GM19238 (cell line): ENCODE measurements around the gene RBSN.
"Not testable (repeated sequence)": the region's sequence is repeated elsewhere in the genome, so short reads cannot be mapped to it uniquely, and the experiment has no call there.

Source experiments
- DNase-seq: peaks from one replicate; pipeline ENCODE4 v3.0.0; 2011; ENCODE audit warnings: low spot score; ENCODE audit not compliant: insufficient read length

RBSN gene

DNA sequence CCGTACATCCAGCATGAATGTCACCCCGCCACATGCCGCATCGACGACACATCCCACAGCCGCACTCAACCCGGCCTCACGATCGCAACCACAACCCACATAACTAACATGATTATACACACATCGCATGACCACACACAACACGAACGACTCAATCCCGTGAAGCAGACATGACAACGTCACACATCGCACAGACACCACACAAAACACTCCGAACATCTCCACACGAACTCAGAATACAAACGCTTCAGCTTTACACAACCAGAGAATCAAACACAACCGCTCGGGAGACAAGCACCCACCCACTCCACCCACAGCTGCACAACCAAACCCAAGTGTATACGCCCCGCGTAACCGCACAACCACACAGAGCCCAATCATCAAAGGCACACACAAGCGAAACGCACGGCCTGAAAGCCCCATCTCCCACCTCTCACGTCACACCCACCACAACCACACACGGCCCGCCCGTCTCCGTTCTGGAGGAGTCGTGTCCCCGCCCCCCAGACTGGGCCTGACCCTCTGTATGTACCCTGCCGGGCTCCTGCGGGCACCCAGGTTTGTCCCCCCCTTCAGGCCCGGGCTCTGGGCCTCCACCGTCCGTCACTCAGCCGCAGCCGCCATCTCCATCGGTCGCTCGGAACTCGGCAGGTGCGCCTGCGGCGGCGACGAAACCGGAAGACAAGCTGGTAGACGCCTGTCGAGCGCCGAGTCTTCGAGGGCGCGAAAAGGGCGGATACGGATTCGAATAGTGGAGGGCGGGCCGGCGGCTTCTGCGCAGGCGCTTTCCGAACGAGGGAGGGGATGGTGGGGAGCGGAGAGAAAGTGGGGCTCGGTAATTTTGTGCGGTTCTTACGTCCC, at the start of gene RBSN:
Gene RBSN, minus strand, starts transcription at position 646 of the 861 bp plus-strand sequence. CDS start 3,028 bp downstream, outside the sequence.
- DNase-seq: peak; percentile 80

- DNase-seq: no peak
Measured at GRCh38 chr3:15148614-15149013, 49.7 kb upstream of the RBSN start.

DNA sequence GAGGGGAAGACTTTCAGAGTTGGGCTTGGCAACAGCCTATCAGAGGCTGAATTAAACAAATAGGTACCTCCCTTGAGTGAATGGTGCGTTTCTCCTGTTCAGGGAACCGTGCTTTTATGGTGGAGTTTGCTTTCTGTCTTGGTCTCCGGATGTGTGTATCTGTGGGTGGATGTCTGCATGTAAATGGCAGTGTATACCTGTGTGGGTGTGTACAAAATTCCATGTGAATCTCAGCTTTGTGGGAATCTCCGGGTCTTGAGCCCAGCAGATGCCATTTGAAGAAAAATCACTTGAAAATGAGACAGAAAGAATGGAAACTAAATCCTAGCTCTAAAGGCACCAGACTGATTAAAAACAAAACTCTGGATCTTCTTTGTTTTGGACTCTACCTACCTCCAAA, 37.9 kb upstream of the RBSN start:
- not testable (repeated sequence) for DNase-seq

- not testable (repeated sequence) for DNase-seq
Measured at GRCh38 chr3:15134968-15135367, 36.0 kb upstream of the RBSN start.

- not testable (repeated sequence) for DNase-seq
Measured at GRCh38 chr3:15128403-15128802, 29.5 kb upstream of the RBSN start.

DNA sequence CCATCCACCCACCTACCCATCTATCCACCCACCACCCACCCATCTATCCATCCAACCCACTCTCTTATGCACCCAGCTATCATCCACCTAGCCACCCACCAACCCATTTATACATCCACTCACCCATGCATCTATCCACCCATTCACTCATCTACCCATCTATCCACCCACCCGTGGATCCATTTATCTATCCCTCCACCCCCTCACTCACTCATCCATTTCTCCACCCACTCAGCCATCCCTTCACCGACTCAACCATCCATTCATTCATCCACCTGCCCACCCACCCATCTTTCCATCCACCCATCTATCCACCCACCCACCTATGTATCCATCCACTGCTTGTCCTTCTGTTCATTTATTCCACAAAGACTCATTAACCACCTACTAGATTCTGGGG, 28.0 kb upstream of the RBSN start:
- DNase-seq: not testable (repeated sequence)

GRCh38 chr3:15122398-15122797, 23.4 kb upstream of the RBSN start:
- DNase-seq: no peak

DNA sequence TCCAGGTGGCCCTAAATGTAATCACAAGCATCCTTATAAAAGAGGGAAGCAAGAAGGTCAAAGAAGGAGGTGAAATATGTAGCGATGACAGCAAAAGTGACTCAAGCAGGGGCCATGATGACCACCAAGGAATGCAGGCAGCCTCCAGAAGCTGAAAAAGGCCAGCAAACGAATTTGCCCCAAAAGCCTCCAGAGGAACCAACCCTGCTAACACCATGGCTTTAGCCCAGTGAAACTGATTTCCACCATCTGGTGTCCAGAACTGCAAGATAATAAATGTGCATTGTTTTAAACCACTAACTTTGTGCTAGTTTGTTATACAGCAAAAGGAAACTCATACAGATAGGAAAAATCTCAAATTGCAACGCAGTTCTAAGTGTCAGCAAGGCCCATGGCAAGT, 23.0 kb upstream of the RBSN start:
- no peak for DNase-seq

DNA sequence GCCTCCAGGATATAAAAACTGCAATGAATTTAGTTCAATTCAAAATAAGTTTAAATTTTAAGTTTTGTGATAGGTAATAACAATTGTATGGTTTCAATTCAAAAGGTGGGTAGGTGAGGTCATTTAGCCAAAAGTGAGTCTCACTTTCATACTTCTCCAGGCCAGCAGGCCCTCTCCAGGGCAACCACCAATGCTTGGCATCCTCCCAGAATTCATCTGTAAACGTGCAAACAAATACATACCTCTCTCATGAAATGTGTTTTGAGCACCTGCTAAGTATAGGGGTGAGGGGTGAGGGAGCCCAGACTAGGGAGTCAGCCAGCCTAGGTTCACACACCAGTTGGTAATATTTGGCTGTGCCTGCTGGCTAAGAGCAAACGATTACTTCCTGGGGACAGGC, 22.0 kb upstream of the RBSN start:
- DNase-seq: no peak

DNA sequence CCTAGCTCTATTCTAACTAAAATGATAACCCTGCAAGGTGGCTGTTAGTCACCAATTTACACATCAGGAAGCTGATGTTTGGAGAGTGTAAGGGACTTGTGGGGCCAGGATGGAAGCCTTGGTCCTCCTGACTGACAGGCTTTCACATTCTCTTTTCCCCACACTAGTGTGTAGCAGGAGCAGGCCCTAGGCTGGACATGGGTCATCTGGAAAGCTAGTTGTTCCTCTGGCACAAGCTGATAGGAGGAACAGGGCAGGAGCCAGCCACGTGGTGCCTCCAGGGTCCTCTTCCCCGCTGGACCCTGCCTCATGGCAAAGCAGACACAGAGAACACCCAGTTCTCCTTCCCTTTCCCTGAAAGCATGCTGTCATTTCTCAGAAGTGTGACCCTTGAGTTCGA, 18.1 kb upstream of the RBSN start:
- no peak for DNase-seq

DNA sequence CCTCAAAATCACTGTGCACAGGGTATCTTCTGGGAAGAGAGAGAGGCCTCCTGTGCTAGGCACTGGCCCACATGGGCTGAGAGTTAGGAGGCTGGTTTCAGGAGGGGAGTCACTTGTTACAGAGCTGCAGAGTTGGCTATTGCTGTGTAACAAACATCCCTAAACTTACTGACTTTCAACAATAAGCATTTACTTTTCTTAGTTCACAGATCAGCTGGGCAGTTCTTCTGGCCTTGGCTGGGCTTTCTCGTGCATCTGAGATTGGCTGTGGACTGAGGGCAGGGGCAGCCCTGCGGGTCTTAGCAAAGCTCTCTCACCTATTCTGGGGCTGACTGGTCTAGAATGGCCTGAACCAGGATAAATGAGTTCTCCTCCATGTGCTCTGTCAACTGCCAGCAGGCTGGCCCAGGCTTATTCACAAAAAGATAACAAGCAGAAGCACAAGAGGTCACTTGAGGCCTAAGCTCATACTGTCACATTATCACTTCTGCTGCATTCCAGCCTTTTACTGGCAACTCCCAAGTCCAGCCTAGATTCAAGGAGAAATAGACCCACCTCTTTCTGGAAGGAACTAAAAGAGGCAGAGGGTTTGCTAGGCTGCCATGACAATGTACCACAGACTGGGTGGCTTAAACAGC, 17.2 kb upstream of the RBSN start:
- no peak for DNase-seq

GRCh38 chr3:15114466-15115358, 15.8 kb upstream of the RBSN start:
- no peak for DNase-seq

GRCh38 chr3:15113884-15114283, 14.9 kb upstream of the RBSN start:
- no peak for DNase-seq

DNA sequence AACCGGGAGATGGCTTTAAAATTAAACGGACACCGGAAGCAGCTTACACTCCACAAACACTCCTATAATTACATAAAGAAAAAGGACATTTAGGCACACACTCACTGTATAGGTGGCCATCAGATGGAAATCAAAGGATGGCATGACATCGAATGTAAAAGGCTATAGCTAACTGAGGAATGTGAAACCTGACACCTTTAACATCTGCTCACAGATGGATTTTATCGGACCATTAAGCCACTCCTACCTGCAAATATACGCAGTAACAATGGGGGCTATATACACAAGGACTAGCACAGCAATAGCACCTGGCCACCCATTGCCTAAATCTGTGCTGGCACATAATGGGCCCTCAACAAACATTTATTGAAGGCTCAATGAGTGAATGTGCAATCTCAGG, 14.5 kb upstream of the RBSN start:
- DNase-seq: no peak

DNA sequence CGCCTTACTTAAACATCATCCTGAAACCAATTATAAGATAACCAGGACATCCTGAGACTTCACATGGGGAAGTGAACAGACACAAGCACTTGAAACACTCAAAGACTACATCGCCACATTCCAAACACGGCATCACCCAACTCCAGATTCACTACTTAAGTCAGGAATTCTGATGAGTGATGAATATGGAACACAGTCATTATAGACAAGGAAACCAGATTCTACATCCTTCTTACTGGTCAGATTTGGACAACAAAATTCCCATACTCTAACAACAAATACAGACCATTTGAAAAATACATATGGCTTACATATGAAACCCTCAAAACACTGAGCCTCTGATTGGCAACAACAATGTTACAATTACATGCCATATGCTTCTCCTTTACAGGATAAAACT, 13.1 kb upstream of the RBSN start:
- no peak for DNase-seq

DNA sequence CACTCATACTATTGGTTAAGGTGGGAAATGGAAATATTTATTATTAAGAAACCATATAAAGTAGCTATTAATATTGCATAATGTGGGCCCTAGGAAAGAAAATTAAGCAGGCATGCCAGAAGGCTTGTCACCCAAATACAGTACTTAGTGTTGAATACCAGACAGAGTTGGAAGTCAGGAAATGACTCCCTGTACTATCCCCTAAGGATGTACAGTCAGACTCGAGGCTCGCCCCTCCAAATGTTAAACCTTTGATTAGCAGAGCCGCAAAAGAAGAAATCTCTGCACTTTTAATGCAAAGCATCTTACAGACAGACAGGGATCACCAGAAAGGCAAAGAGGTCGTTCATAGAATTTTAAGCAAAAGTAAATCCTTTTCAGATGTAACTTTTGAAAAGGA, 11.3 kb upstream of the RBSN start:
- no peak for DNase-seq

DNA sequence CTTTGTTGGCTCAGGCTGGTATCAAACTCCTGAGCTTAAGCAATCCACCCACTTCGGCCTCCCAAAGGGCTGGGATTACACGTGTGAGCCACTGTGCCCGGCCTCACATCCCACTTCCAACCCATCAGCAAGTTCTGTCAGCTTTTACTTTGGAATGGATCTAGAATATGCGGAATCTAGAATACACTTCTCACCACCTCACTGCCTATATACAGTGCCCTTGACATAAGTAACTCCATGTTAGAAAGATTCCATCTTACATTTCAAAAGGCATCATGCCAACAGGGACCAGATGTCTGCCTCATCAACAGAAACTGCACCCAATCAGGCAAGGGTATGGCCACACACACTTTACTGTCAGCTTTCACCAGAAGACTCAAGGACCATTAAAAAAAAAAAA, 9.9 kb upstream of the RBSN start:
- no peak for DNase-seq

DNA sequence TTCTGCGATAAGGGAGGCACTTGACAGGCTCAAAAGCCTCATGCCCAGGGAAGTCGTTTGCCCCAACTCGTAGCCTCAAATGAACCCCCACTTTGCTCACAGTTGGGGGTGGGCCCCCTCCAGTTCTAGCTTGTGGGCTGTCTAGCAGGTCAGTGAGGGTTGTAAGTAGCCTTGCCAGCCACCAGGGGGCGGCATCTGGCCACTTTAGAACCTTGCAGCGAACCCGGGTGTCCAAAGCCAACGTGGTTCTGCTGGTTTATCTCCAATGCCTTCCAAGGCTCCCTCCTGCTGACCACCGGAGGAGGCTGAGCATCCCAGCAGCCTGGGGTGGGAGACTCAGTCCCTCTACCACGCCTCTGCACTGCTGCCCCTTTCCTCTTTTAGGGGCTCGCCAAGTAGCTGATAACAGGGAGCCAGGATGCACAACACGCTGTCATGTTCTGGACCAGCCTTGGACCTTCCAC, 9.2 kb upstream of the RBSN start:
- DNase-seq: peak; percentile 78

DNA sequence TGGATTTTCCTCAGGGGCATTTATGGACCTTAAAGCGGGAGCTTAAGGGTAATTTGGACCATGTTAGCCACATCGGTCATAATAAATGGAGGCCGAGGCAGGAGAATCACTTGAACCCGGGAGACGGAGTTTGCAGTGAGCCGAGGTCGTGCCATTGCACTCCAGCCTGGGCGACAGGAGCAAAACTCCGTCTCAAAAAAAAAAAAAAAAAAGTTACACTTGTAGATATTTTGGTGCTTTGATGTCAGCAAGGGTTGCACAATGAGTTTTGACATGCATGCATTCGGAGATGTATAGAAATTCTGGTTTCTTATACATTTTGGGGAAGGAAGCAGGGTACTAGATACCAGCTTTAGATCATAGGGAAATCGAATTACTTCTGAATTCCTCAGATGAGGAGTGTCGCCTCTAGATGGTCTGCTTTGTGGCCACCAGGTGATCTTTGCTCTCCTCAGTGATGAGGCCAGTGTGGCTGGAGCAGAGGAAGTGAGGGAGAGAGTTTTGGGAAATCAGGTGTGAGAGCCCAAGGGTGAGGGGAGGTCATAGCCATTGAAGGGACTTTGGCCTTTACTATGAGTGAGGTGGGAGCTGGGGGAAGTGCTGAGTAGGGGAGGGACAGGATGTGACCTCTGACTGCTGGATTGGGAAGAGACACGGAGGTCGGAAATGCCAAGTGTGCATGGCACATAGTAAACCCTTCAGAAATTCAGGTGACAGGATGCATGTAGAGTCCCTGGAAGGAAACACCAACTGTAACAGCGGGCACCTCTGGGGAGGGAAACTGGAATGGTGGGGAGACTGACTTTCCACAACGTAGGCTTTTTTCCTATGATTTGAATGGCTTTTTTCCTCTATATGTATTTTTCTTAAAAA, 8.4 kb upstream of the RBSN start:
- no peak for DNase-seq

- no peak for DNase-seq
Measured at GRCh38 chr3:15102836-15103235, 3.9 kb upstream of the RBSN start.

GRCh38 chr3:15102256-15102655, 3.3 kb upstream of the RBSN start:
- no peak for DNase-seq
